ENCODE measurements around the gene AP2B1.

GRCh38 chr17:35609831-35610230 lies 22.7 kb downstream of the AP2B1 start:
- TF ChIP-seq CTCF (IDR thresholded peaks at IDR 0.05) (no peak), POLR2A (IDR thresholded peaks at IDR 0.05) (no peak), POLR2AphosphoS5 (IDR thresholded peaks at IDR 0.05) (no peak)
